ENCODE results near the gene CAND2.

CAND2 gene

DNA sequence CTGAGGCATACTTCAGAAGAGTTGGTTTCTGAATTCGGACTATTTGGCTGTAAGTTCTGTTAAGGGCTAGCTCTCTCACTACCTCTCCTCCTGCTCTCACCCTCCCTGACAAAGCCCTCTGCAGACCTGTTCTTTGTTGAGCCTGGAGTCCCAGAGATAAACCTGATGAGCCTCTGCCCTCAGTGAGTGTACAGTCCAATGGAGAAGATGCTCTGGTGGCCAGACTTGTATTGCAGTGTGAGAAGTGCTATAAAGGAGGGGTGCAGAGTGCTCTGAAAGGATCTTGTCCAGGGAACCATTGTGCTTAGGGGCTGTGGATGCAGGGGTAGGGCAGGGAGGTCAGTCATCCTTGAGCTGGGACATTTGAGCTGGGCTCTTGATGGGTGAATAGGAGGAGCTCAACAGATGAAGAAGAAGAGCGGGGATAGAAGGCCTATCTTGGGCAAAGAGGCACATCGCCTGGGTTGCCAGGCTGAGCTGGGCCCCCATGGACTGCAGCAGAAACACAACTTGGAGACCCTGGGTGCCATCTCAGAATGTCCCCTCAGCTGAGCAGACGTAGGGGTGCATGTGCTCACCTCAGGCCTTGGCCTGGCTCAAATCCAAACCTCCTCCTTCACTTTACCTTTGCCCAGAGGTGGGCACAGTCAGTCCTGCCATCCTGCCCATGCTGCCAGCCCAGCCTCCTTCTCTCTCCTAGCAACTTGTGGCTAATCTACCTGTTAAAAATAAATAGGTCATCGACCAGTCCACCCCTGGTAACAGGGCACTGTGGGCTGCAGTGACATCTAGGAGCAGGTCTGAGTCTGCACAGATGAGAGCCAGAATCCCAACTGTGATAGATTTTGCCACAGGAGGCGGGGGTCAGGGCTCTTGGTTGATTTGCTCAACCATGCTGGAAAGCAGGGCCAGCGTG, 3.3 kb downstream of the CAND2 start:
- Histone ChIP-seq H3K36me3 (replicated peaks) (peaks cover 15% of the 10 kb centered on the region), H3K4me1 (peaks cover 14% of the 10 kb centered on the region), H3K27me3 (ENCODE audit: low read depth) (no peaks in the 10 kb centered on the region), H3K4me3 (no peak overlapping the region), H3K9me3 (no peaks in the 10 kb centered on the region)
- DNase-seq (ENCODE audit: low spot score in 2 of 2), result no peak
- in situ Hi-C loops (cut with MboI; ENCODE audit: low sequenced_read_pairs), result no loop called here

DNA sequence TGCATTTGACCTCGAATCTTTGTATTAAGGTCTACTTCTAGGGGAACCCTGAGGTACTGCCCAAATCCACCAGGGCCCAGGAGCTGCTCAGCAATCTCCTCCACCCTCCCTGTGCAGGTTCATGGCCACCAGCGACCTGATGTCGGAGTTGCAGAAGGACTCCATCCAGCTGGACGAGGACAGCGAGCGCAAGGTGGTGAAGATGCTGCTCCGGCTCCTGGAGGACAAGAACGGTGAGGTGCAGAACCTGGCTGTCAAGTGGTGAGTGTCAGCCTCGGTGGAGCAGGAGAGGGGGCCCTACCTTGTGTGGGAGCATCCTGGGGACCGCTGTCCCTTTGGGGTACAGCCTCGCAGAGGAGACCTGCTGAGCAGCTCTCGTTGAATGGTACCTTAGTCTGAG, 6.9 kb downstream of the CAND2 start:
- Histone ChIP-seq H3K27me3 (ENCODE audit: low read depth) (no peaks in the 10 kb centered on the region), H3K9me3 (no peaks in the 10 kb centered on the region), H3K36me3 (replicated peaks) (peaks cover 24% of the 10 kb centered on the region), H3K4me3 (no peak overlapping the region), H3K4me1 (no peaks in the 10 kb centered on the region)
- in situ Hi-C loops (cut with MboI; ENCODE audit: low sequenced_read_pairs), result no loop called here
- DNase-seq (ENCODE audit: low spot score in 2 of 2), result no peak

DNA sequence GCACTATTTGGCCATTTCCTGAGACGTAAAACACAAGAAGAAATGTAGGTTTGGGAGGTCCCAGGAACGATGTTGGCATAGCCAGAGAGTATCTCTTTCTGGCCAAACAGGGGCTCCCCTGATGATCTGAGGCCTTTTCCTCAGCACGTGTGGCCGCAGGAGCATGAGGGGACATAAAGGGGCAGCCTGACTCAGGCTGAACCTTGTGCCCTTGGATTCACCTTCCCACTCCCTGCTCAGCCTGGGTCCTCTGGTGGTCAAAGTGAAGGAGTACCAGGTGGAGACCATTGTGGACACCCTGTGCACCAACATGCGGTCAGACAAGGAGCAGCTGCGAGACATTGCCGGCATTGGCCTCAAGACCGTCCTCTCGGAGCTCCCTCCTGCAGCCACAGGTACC, 10.6 kb downstream of the CAND2 start:
- Histone ChIP-seq H3K4me1 (no peaks in the 10 kb centered on the region), H3K9me3 (no peaks in the 10 kb centered on the region), H3K4me3 (no peak overlapping the region), H3K27me3 (ENCODE audit: low read depth) (no peaks in the 10 kb centered on the region), H3K36me3 (replicated peaks) (peaks cover 24% of the 10 kb centered on the region)
- DNase-seq (ENCODE audit: low spot score in 2 of 2), result no peak
- in situ Hi-C loops (cut with MboI; ENCODE audit: low sequenced_read_pairs), result no loop called here

DNA sequence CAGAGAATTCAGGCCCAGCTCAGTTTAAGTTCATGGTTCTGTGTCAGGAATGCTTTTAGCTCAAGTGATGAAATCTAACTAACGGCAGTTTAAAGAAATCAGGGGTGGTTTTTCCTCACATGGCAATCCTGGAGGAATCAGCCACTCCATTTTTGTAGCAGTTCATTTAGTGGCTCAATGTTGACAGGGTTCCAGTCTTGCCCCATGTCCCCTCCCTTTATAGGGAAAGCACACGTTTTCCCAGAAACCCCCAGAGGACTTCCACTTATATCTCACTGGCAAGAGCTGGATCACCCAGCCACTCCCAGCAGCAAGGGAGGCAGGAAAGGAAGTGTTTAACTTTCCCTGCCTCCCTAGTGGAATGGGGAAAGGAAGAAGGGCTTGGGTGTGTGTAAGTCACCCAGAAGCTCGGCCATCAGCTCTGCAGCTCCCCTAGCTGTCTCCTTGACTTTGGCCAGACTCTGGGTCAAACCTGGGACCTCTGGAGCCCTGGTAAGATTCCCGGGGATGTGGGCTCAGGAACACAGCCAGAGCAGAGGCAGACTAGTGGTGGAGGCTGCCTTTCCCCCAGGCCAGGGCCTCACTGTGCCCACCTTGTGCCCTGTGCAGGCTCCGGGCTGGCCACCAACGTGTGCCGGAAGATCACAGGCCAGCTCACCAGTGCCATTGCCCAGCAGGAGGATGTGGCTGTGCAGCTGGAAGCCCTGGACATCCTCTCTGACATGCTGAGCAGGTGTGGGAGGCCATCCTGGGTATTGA, 11.3 kb downstream of the CAND2 start:
- in situ Hi-C loops (cut with MboI; ENCODE audit: low sequenced_read_pairs), result no loop called here

DNA sequence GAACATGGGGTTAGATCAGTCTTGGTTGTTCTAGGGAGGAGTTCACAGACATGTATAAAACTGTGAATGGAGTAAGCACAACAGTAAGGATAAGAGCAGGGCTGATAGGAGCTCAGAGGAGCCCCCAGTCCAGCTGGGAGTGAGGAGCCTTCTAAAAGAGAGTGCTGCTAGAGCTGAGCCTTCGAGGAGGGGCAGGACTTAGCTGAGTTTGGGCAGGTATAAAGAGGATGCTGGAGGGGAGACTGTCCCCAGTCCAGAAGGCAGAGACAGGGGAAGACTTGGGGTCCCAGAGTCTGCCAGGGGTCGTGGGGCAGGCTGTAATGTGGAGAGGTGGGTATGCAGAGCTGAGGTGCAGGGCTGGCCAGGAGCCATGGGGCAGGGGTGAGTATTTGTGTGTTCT, 12.1 kb downstream of the CAND2 start:
- Histone ChIP-seq H3K27me3 (ENCODE audit: low read depth) (no peaks in the 10 kb centered on the region), H3K4me3 (no peak overlapping the region), H3K4me1 (no peaks in the 10 kb centered on the region), H3K36me3 (replicated peaks) (peaks cover 22% of the 10 kb centered on the region), H3K9me3 (no peaks in the 10 kb centered on the region)
- DNase-seq (ENCODE audit: low spot score in 2 of 2), result no peak
- in situ Hi-C loops (cut with MboI; ENCODE audit: low sequenced_read_pairs), result no loop called here

More for the DNA sequence above, 11.3 kb downstream of the CAND2 start:
- Histone ChIP-seq H3K4me1 (no peaks in the 10 kb centered on the region), H3K27me3 (ENCODE audit: low read depth) (no peaks in the 10 kb centered on the region), H3K9me3 (no peaks in the 10 kb centered on the region), H3K4me3 (no peak overlapping the region), H3K36me3 (replicated peaks) (peaks cover 24% of the 10 kb centered on the region)
- DNase-seq (ENCODE audit: low spot score in 2 of 2), result no peak

DNA sequence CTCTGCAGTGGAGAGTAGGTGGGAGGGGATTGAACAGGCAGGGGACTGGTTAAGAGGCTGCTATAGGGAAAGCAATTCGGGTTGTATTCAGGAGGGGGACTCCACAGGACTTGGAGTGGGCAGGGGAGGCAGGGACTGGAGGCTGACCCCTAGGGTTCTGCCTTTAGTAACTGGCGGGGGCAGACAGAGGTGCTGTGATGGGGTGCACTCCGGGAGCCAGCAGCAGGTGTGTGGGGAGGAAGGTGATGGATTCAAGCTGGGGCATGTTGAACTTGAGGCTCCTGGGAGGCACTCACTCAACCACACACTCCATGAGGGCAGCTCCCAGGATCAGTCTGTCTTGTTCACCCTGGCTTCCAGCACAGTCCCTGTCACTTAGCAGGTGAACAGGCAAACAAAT, 12.5 kb downstream of the CAND2 start:
- H3K4me3 ChIP-seq, result no peak overlapping the region

DNA sequence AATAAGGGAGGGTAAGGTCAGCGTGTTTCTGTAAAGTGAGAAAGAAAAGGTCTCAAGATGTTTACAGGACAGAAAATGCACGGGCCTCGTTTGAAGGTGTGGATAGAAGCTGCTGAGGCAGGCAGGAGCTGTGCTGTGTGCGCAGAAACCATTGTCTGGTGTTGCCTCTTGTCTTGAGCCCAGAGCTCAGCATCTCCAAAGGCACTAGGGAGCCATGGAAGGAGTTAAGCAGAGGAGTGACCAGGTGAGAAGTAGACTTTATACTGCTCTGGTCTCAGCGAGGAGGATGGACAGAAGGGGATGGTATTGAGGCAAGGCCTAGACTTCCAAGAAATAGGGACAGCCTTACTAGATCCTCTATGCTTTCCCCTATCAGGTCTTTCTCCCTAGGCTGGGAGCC, 13.0 kb downstream of the CAND2 start:
- Histone ChIP-seq H3K9me3 (no peaks in the 10 kb centered on the region), H3K36me3 (replicated peaks) (peaks cover 19% of the 10 kb centered on the region), H3K4me3 (no peak overlapping the region), H3K4me1 (no peaks in the 10 kb centered on the region), H3K27me3 (ENCODE audit: low read depth) (no peaks in the 10 kb centered on the region)
- DNase-seq (ENCODE audit: low spot score in 2 of 2), result no peak
- in situ Hi-C loops (cut with MboI; ENCODE audit: low sequenced_read_pairs), result no loop called here

More for the DNA sequence above, 12.5 kb downstream of the CAND2 start:
- Histone ChIP-seq H3K36me3 (replicated peaks) (peaks cover 21% of the 10 kb centered on the region), H3K27me3 (ENCODE audit: low read depth) (no peaks in the 10 kb centered on the region), H3K4me1 (no peaks in the 10 kb centered on the region), H3K9me3 (no peaks in the 10 kb centered on the region)
- in situ Hi-C loops (cut with MboI; ENCODE audit: low sequenced_read_pairs), result no loop called here
- no peak for DNase-seq (ENCODE audit: low spot score in 2 of 2)

DNA sequence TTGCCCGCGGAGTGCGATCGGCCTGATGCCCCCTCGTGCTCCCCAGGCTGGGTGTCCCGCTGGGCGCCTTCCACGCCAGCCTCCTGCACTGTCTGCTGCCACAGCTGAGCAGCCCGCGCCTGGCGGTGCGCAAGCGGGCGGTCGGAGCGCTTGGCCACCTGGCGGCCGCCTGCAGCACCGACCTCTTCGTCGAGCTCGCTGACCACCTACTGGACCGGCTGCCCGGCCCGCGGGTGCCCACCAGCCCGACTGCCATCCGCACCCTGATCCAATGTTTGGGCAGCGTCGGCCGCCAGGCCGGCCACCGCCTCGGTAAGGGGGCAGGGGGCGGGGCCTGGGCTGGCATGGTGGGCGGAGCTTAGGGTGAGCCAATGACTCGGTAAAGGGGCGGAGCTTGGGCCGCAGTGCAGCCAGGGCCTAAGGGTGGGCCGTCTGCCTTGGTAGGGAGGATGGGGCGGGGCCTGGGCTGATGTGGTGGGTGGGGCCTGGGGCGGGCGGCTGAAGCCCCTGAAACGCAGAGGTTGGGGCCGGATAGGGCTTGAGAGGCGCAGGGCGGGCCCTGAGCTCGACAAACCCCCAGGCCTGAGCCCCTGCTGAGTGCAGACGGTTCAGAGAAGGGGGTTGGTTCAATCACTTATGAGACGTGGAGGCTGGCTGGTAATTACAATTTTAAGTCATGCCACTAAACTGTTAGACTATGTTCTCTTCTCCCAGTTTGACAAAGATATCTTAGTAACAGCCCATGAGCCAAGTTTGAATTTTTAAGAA, 13.7 kb downstream of the CAND2 start:
- Histone ChIP-seq H3K9me3 (no peaks in the 10 kb centered on the region), H3K27me3 (ENCODE audit: low read depth) (no peaks in the 10 kb centered on the region), H3K36me3 (replicated peaks) (peaks cover 19% of the 10 kb centered on the region), H3K4me1 (no peaks in the 10 kb centered on the region), H3K4me3 (peak overlapping the region; percentile 12; the same call in 1 of the 2 replicates)
- in situ Hi-C loops (cut with MboI; ENCODE audit: low sequenced_read_pairs), result no loop called here
- peak; percentile 57 to 94 for DNase-seq (ENCODE audit: low spot score in 2 of 2)

DNA sequence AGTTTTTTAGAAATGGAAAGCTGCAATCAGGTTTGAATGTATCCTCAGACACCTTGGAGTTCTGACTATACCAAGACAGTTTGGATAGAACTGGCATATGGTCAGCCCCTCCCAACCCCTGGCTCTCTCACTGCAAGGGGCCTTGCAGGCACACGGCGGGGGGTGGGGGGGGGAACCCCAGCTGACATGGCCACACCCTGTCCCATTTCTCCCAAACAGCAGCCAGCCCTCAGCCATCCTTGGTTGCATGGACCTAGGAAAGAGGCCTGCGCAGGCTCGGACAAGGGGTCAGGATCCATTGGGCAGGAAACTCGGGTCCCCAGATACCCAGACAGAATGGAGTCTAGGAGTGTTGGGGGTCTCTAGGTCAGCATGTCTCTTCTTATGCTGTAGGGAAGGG, 14.5 kb downstream of the CAND2 start:
- in situ Hi-C loops (cut with MboI; ENCODE audit: low sequenced_read_pairs), result no loop called here
- no peaks in the 10 kb centered on the region for H3K27me3 ChIP-seq (ENCODE audit: low read depth)
- DNase-seq (ENCODE audit: low spot score in 2 of 2), result no peak
- no peaks in the 10 kb centered on the region for H3K9me3 ChIP-seq
- no peaks in the 10 kb centered on the region for H3K4me1 ChIP-seq
- H3K36me3 ChIP-seq (replicated peaks), result peaks cover 15% of the 10 kb centered on the region
- no peak overlapping the region for H3K4me3 ChIP-seq

DNA sequence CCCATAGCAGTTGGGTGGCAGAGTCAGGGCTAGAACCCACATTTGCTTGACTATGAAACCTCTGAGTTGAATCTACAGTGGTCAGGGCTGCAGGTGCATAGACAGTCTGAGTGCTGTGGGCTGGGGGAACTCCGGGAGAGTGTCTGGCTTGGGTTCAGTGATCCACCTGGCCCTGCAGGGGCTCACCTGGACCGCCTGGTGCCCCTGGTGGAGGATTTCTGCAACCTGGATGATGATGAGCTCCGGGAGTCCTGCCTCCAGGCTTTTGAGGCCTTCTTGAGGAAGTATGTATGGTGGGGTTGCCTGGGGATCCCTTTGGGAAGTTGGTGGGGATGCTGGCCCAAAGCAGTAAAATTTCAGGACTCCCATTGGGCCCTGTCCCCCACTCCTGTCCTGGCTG, 16.3 kb downstream of the CAND2 start:
- Histone ChIP-seq H3K9me3 (no peaks in the 10 kb centered on the region), H3K4me3 (no peak overlapping the region), H3K27me3 (ENCODE audit: low read depth) (no peaks in the 10 kb centered on the region), H3K36me3 (replicated peaks) (peaks cover 24% of the 10 kb centered on the region), H3K4me1 (no peaks in the 10 kb centered on the region)
- DNase-seq (ENCODE audit: low spot score in 2 of 2), result no peak
- in situ Hi-C loops (cut with MboI; ENCODE audit: low sequenced_read_pairs), result no loop called here

DNA sequence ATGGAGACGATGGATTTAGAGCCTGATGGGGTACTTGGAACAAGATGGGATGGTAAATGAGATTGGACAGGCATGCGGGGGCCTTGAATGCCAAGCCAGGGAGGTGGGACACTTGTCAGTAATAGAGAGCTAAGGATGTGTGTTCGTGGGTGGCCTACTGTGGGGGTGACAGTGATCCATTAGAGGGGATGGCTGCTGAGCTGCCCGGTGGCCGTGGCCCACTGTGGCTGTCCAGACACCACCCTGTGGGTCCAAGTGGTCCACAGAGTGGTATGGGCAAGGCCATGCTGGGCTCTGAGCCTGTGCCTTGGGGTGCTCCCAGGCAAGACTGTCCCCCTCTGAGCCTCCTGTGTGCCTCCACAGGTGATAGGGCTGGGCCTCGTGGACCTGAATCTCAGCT, 17.5 kb downstream of the CAND2 start:
- H3K36me3 ChIP-seq (replicated peaks), result peaks cover 24% of the 10 kb centered on the region
- H3K4me3 ChIP-seq, result no peak overlapping the region
- no peaks in the 10 kb centered on the region for H3K9me3 ChIP-seq
- no peaks in the 10 kb centered on the region for H3K4me1 ChIP-seq
- H3K27me3 ChIP-seq (ENCODE audit: low read depth), result no peaks in the 10 kb centered on the region
- no peak for DNase-seq (ENCODE audit: low spot score in 2 of 2)
- in situ Hi-C loops (cut with MboI; ENCODE audit: low sequenced_read_pairs), result no loop called here

DNA sequence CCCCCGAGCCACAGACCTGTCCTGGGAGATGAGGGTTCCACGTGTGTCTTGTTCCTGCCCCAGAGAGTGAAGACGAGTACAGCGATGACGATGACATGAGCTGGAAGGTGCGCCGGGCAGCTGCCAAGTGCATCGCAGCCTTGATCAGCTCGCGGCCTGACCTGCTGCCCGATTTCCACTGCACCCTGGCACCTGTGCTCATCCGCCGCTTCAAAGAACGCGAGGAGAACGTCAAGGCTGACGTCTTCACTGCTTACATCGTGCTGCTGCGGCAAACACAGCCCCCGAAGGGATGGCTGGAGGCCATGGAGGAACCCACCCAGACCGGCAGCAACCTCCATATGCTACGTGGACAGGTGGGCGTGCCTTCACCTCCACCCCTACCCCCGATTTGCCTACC, 18.6 kb downstream of the CAND2 start:
- no peak for DNase-seq (ENCODE audit: low spot score in 2 of 2)
- Histone ChIP-seq H3K36me3 (replicated peaks) (peaks cover 25% of the 10 kb centered on the region), H3K4me1 (no peaks in the 10 kb centered on the region), H3K27me3 (ENCODE audit: low read depth) (no peaks in the 10 kb centered on the region), H3K4me3 (no peak overlapping the region), H3K9me3 (no peaks in the 10 kb centered on the region)
- in situ Hi-C loops (cut with MboI; ENCODE audit: low sequenced_read_pairs), result no loop called here

DNA sequence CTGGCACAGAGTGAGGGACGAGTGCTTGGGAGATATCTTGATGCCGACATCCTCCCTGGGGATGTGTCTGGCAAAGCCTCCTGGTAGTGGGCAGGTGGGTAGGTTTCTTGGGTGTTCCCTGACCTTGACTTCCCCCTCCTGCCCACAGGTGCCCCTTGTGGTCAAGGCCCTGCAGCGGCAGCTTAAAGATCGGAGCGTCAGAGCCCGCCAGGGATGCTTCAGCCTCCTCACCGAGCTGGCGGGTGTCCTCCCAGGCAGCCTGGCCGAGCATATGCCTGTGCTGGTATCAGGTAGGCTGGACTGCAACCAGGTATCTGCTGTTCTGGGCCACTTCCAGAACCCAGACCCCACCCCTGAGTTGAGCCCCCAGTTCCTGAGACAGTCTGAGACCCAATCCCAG, 19.2 kb downstream of the CAND2 start:
- DNase-seq (ENCODE audit: low spot score in 2 of 2), result no peak
- peaks cover 29% of the 10 kb centered on the region for H3K36me3 ChIP-seq (replicated peaks)
- H3K4me3 ChIP-seq, result no peak overlapping the region
- H3K4me1 ChIP-seq, result no peaks in the 10 kb centered on the region
- in situ Hi-C loops (cut with MboI; ENCODE audit: low sequenced_read_pairs), result no loop called here
- no peaks in the 10 kb centered on the region for H3K9me3 ChIP-seq
- no peaks in the 10 kb centered on the region for H3K27me3 ChIP-seq (ENCODE audit: low read depth)
